ENCODE results near the gene ATP10B. TPM values are rescaled to one million over a fixed set of nuclear protein-coding genes. Genes with fewer than 3 reads are reported as not detected.

Gene ATP10B, protein sequence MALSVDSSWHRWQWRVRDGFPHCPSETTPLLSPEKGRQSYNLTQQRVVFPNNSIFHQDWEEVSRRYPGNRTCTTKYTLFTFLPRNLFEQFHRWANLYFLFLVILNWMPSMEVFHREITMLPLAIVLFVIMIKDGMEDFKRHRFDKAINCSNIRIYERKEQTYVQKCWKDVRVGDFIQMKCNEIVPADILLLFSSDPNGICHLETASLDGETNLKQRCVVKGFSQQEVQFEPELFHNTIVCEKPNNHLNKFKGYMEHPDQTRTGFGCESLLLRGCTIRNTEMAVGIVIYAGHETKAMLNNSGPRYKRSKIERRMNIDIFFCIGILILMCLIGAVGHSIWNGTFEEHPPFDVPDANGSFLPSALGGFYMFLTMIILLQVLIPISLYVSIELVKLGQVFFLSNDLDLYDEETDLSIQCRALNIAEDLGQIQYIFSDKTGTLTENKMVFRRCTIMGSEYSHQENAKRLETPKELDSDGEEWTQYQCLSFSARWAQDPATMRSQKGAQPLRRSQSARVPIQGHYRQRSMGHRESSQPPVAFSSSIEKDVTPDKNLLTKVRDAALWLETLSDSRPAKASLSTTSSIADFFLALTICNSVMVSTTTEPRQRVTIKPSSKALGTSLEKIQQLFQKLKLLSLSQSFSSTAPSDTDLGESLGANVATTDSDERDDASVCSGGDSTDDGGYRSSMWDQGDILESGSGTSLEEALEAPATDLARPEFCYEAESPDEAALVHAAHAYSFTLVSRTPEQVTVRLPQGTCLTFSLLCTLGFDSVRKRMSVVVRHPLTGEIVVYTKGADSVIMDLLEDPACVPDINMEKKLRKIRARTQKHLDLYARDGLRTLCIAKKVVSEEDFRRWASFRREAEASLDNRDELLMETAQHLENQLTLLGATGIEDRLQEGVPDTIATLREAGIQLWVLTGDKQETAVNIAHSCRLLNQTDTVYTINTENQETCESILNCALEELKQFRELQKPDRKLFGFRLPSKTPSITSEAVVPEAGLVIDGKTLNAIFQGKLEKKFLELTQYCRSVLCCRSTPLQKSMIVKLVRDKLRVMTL (N-terminal part only)
- 0.07 TPM in 1 of 2 replicates, not detected in the other for total RNA-seq

DNA sequence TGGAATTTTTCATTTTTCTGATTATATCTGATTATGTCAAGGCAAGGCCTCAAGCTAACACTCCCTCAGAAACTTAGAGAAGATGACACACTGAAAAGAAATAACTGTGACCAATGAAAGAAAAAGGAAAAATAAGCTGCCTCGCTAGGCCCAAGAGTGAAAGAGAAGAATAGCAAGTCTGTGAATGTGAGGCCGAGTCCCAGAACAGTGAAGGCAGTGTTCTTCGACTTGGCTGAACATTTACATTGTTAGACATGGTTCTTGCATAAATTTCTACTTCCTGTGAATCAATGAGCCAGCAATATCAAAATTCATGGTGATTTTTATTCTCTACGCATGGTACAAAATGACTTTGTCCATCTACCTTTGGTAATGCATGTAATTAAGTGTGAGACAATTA lies at the start of gene ATP10B:
ATP10B (minus strand) TSS at position 163 of the 400 bp plus-strand sequence. CDS start 164,137 bp downstream, outside the sequence.

